ENCODE data around the gene AADACL4. TPM values are rescaled to one million over a fixed set of nuclear protein-coding genes. Genes with fewer than 3 reads are reported as not detected.
A peak's percentile ranks its signal among the peaks of the same experiment; 100 is the strongest.
"Not testable (repeated sequence)": the region's sequence is repeated elsewhere in the genome, so short reads cannot be mapped to it uniquely, and the experiment has no call there.

Gene AADACL4
- total RNA-seq, 1 donor from 2014 or later = not detected

DNA sequence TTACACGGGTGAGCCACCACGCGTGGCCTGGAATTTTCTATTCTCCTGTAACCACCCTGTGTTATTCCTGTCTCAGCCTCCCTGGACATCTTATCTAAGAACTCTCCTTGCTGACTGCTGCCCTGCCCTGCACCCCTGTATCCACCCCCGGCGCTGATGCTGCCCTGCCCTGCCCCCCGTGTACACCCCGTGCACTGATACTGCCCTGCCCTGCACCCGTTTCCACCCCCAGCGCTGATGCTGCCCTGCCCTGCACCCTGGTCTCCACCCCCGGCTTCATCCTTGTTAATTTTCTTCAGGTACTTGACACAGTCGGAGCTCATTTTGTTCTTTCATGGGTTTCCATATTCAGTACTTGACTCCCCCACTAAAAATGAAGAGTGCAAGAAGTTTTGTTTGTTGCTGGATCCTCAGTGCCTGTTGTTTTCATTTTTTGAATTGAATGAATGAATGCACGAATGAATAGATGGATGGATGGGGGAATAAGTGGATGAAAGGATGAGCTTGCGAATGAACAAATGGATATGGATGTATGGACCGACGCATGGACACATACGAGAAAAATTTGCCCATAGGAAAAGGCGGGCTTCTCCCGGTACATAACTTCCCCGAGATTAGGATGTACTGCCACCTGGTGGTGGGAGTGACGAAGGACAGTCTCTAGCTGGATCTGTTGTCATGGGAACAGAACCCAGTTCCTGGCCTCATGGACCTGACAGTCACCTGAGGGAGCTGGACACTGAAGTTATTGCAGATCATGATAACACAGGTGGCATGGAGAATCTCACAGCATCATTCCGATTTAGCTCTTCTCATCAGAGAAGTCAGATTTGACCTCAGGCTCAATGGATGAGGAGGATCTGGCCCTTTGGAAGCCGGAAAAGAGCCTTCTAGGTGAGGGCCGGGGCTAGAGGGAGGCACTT, 14.9 kb downstream of the AADACL4 start:
- peak; percentile 91 for ATAC-seq

DNA sequence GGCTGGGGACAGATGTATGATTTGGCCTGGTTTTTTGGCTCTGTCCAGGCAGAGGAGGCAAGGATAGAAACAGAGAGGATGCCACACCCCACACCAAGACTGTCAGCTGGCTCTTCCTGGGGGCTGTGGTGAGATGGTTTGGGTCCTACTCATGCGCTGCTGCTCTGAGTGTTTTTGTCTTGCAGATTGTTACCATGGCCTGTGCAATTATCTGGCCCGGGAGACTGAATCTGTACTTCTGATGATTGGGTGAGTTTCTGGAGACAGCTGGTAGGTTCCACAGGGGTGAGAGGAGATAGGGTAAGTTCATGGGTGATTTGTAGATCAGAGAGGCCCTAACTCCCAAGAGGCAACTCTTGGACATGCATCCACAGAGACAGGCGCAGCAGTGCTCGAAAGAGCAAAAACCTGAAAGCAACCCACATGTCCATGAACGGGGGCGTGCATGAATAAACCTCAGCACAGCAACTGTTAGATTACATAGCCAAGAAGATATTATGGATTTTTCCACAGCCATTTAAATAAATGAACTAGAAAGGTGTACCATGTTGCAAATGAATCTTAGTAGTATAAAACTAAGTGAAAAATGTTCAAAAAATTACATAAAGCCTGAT, 17.8 kb downstream of the AADACL4 start:
- ATAC-seq = no peak

DNA sequence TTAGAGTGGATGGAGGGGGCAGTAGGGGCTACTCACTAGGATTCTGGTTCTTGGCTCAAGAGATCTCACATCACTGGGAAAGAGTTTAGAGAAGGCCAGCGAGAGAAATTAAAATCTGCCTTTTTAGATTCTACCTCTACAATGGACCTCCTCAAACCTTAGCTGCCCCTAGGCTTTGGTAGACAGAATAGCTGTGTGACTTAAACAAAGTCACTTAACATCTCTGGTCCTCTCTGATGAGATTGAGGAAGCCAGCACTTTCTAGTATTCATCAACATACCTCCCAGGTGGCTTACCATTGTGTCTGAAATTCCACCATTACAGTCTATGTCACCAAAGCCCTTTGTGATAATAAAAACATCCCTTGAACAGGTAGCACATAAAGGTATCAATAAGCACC, 18.7 kb downstream of the AADACL4 start:
- no peak for ATAC-seq

DNA sequence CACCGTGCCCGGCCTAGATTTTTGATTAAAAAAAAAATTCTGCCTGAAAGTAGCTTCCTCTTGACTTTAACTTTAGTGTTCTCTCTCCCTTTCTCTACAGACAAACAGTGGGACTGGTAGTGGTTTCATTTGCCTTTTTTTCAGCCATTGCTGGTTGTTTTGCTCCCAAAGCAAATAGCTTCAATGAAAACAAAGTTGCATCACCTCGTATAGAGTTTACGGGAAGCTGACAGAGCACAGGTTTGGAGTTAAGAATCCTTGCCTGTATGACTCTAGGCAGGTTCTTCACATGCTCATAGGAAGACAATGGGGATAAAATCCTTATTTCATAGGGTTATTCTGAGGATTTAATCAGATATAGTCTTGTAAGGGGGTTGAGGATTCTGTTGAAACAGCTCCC, 21.6 kb downstream of the AADACL4 start:
- ATAC-seq = no peak

DNA sequence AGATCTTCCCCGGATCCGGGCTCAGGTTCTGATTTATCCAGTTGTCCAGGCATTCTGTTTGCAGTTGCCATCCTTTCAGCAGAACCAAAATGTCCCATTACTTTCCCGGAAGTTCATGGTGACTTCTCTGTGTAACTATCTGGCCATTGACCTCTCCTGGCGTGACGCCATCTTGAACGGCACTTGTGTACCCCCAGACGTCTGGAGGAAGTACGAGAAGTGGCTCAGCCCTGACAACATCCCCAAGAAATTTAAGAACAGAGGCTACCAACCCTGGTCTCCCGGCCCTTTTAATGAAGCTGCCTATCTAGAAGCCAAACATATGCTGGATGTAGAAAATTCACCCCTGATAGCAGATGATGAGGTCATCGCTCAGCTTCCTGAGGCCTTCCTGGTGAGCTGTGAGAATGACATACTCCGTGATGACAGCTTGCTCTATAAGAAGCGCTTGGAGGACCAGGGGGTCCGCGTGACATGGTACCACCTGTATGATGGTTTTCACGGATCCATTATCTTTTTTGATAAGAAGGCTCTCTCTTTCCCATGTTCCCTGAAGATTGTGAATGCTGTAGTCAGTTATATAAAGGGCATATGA, 22.4 kb downstream of the AADACL4 start:
- no peak for ATAC-seq

DNA sequence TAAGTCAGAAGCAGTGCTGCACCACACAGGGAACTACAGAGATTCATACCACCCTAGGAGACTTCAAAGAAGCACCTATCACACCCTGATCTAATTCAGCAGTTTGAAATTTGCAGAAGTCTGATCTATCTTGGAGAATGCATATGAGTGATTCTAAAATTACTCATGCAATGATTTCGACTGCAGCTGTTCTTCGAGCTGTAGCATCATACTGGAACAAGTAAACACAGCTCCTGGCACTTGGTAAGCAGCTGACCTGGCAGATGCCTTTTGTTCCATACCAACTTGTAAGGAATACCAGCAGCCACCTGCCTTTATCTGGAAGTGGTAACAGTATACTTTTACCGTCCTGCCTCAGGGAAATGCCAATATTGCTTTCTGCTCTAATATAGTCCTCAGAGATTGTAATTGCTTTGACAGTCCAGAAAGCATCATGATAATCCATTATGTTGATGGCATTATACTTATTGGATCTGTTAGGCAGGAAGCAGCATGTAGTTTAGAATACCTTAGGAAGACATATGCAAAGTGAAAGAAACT, 25.7 kb downstream of the AADACL4 start:
- ATAC-seq = no peak

DNA sequence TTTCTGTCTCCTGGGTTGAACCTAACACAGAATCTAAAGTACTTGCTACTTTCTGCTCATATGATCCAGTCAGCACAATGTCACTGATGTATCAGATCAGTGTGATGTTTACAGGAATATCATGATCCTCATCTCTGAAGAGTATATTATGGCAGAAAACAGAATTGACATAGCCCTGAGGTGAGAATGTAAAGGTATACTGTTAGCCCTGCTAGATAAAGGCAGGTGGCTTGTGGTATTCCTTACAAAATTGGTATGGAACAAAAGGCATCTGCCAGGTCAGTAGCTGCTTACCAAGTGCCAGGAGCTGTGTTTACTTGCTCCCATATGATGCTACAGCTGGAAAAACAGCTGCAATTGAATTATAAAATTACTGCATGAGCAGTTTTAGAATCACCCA, 30.5 kb downstream of the AADACL4 start:
- ATAC-seq = no peak

DNA sequence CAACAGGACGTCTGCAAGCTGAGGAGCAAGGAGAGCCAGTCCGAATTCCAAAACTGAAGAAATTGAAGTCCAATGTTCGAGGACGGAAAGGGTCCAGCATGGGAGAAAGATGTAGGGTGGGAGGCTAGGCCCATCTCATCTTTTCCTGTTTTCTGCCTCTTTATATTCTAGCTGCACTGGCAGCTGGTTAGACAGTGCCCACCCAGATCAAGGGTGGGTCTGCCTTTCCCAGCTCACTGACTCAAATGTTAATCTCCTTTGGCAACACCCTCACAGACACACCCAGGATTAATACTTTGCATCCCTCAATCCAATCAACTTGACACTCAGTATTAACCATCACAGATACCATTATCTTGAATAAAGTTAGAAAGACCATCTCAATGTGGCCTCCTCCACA, 32.2 kb downstream of the AADACL4 start:
- not testable (repeated sequence) for ATAC-seq

DNA sequence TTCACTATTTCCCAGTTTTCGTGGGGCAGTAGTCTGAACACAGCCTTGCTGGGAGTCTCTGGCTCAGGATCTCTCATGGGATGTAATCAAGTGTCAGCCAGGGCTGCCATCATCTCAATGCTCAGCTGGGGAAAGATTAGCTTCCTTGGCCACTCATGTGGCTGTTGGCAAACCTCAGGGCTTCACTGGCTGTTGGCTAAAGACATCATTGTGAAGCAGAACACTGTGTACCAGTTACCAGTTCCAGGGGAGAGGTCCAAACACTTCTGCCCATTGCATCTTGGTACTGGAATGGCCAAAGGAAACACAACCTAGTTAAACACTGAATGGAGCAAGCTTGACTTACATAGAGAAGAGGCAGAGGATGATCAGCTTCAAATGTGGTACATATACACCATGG, 33.7 kb downstream of the AADACL4 start:
- ATAC-seq = no peak

DNA sequence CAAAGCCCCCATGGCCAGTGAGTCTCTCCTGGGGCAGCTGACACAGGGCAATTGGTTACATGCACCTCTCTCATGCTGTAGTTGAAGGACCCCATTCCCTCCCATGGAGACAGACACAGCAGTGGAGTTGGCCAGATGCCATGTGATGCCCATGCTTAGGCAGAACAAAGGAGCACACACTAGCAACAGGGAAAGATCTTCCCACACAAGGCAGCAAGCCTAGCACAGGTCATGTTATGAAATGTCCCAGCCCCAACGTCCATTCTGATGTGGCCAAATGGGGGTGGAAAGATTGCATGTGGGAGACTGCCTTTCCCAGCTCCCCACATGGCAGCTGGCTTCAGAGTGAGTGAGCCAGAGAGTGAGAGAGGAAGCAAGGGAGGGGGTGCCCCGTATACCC, 34.5 kb downstream of the AADACL4 start:
- ATAC-seq = no peak

DNA sequence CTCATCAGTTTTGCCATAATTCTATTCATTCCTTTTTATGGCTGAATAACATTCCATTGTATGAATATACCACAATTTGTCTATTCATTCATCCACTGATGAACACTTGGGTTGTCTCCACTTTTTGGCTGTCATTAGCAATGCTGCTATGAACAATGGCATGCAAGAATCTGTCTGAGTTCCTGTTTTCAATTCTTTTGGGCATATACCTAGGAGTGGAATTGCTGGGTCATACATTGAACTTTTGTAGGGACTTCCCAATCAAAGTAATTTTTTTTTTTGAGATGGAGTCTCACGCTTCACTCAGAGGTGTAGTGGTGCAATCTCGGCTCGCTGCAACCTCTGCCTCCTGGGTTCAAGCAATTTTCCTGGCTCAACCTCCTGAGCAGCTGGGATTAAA, 34.9 kb downstream of the AADACL4 start:
- no peak for ATAC-seq

DNA sequence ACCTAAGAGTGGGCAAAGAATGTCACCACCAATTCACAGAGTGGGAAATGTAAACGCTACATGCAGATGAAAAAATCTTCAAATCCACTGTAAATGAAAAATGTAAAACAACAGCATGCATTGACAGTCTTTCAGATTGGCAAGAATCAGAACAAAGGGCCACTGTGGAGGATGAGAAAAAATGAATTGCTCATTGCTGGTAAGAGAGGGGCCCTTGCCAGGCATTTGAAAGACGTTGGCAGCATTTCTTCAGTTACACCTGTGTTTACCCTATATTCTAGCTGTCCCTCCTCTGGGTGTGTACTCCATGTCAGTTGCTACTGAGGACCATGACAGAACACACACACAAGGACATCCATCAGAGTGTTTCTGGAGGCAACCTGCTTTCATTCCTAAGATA, 46.3 kb downstream of the AADACL4 start:
- no peak for ATAC-seq

DNA sequence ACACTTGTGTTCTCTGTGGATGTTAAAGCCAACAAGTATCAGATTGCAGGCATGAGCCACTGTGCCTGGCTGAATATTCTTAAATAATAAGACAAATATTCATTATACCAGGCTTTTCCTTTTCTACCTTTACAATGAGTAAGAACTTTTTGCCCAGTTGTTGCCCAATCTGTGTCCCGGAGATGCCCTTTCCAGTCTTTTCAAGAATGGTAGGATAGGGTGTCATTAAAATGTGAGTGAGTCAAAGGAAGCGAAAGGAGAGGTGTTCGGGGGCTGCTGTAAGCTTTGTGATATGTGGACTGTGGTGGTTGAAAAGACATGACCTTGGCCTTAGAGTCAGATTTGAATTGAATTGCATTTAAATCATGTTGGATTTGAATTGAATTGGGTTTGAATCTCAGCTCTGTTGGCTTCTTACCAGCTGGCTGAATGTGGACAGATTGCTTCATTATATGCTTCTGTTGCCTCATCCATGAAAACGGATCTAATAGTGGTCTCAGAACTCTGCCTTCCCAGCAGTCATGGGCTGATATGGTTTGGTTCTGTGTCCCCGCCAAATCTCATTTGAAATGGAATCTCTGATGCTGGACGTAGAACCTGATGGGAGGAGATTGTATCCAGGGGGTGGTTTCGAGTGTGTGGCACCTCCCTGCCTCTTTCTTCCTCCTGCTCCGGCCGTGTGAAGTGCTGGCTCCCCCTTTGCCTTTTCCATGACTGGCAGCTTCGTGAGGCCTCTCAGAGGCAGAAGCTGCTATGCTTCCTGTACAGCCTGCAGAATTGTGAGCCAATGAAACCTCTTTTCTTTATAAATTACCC, 49.3 kb downstream of the AADACL4 start:
- no peak for ATAC-seq

DNA sequence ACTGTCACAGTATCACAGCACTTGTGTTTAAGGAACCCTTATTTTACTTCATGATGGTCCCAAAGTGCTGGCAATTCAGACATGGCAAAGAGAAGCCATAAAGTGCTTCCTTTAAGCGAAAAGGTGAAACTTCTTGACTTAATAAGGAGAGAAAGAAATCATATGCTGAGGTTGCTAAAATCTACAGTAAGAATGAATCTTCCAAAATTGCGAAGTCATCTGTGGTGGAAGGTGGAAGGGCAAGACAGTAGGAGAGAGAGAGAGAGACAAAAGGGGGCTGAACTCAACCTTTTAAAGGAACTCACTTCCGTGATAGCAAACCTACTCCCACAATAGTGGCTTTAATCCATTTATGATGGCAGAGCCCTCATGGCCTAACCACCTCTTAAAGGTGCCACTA, 52.8 kb downstream of the AADACL4 start:
- ATAC-seq = no peak

DNA sequence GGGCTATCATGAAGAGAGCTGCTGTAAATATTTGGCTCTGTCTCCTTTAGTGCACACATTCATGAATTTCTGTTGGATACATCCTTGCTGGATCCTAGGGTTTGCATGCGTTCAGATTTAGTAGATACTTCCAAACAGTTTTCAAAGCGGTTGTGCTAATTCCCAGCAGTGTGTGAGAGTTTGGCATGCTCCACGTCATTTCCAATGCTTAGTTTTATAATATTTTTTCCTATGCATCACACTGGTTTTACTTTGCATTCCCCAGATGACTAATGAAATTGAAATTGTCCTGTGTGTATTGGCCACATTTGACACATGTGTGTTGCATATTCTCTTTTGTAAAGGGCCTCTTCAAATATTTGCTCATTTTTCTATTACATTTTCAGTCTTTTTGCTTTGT, 53.5 kb downstream of the AADACL4 start:
- no peak for ATAC-seq

DNA sequence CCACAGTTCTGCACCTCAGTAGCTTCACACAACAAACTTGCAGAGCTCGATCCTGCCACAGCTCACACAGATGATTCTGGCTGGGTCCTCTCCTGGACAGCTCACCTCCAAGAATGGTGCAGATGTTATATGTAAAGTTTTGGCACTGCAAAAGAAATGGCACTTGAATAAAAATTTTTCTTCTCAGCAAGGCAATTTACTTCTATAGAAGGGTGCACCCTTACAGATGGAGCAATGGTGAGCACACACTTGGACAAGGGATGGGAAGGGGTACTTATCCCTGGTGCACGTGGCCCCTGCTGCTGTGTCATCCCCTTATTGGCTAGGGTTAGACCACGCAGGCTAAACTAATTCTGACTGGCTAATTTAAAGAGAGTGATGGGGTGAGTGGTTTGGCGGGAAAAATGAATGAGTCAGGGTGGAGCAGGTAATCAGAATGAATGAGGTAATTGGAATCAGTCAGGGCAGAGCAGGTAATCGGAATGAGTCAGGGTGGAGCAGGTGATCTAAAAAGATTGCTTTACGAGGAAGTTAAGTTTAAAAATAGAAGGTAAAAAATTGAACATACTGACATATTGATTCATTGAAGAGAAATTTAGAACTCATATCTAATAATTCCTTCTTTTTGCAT, 60.1 kb downstream of the AADACL4 start:
- ATAC-seq = no peak

DNA sequence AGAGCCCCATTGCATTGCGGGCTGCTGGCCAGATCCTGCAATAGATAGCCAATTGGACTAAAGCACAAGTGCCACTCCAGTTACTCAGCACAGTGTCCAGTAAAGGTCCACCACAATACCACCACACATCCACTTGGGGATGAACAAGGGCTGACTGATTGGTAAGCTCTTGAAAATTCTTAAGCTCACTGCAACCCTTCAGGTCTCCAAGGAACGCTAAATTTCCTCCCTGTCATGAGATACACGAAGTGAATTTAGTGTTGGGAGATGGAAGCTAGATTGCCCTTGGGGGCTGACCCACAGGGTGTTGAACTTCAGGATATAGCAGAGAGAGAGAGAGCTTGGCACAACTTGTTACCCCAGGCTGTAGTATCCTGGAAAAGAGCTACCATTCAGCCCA, 62.2 kb downstream of the AADACL4 start:
- ATAC-seq = no peak

DNA sequence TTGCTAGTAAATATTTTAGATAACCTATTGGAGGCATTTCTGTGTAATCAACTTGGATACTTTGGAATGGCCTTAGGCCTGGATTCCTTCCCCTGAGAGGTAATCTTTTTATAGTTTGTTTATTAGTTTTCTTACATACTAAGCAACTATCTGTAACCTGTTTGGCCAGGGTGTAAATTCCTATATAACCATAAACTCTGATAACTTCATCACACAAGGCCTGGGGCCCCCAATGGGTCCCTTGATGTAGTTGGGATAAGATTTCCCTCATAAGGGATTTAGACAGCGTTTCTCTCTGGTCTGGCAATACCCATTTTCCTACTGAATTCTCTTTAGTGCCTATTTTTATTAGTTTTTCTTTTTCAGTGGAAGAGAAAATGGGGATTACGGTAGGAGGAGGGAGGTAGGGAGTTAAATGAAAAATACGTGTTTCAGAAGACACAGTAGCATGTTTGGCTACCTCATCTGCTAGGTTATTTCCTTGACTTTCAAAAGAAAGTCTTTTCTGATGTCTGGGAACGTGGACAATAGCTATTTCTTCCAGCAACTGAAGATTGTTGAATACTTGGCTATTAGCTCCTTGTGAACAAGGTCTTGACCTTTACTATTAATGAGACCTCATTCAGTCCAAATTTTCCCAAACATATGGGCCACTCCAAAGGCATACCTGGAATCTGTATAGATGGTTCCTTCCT, 64.7 kb downstream of the AADACL4 start:
- ATAC-seq = no peak

DNA sequence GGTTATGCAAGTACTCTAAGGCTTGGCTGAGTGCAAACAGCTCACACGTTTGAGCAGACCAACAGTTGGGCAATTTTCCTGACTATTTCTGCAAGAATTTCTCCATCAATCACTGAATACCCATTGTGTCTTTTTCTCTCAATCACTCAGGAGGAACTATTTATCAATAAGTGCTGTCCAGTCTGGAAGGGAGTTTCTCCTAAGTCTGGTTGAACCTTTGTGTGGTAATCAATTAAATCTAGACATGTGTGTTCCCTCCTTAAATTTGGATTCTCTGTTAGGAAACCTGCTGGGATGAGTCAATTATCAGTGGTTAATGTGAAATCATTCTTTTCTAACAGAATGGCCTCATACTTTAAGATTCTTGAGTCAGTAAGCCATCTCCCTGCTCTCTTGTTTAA, 65.2 kb downstream of the AADACL4 start:
- ATAC-seq = no peak

DNA sequence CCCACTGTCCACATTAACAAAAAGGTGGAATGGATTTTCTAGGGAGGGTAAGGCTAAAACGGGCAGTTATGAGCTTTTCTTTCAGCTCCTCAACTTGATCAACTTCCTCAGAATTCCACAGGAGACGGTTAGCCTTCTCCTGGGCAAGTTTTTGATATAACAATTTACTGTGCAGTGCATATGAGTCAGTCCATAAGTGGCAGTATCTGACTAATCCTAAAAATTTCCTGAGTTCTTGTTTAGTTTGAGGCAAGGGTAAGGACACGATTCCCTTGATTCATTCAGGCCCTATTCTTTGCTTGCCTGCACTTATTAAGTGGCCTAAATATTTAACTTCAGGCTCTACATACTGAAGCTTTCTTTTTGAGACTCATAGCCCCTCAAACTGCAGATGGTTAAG, 65.8 kb downstream of the AADACL4 start:
- no peak for ATAC-seq

DNA sequence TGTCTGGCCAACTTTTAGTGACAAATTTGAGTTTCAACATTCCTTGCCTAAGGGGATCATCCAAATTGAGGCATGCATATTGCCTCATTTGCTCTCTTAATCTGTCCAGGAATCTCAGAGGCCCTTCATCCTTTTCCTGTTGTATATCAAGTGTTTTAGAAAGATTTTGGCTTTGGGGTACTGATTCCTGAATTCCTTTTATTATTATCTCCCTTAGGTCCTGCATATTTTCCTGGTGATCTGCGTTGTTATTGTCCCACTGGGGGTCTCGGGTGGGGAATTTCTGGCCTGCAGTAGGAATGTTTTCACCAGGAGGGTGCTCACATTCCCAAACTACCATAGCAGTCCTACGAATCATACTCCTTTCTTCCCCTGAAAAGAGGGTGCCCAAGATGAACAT, 67.7 kb downstream of the AADACL4 start:
- ATAC-seq = no peak

DNA sequence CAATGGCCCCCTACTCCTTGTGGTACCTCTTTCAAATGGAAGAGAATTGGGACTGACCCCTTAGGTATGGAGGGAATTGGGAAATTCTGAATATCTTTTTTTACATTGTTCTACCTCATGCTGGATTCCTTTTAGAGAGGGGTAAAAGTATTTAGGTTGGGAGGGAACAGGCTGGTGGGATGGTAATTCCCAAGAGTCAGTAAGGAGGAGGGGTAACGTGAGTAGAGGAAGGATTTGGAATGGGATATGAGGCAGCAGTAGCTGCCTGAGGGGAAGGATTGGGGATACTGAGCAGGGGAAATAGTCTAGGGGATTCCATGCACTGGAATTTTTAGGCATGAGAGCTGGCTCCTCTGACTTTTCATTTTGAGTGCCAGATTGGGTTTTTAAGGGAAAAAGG, 68.2 kb downstream of the AADACL4 start:
- no peak for ATAC-seq
